SK-N-SH (cell line): ENCODE results near the gene LIME1.

Experiments
- CTCF ChIP-seq: fragments of 200-600 bp; sonication (generic); IDR thresholded peaks from 2 replicates; pipeline ENCODE4 v1.6.1; 2017; ENCODE audit warnings: antibody characterized with exemption, mild to moderate bottlenecking, moderate library complexity
- EP300 ChIP-seq, 2 experiments: IDR thresholded peaks; 2 replicates each; pipeline versions ENCODE4 v1.4.0 to v1.6.1; 2012; ENCODE audit warnings: borderline replicate concordance in 1 of 2, low read depth in 1 of 2, low read length in 1 of 2
- FOXM1 ChIP-seq: IDR thresholded peaks from 2 replicates; pipeline ENCODE4 v1.4.0; 2012; ENCODE audit warnings: low read depth, mild to moderate bottlenecking
- JUND ChIP-seq: IDR thresholded peaks from 2 replicates; pipeline ENCODE4 v1.4.0; 2012
- NFIC ChIP-seq: IDR thresholded peaks from 2 replicates; pipeline ENCODE4 v1.4.0; 2012; ENCODE audit warnings: borderline replicate concordance
- POLR2AphosphoS5 ChIP-seq: IDR thresholded peaks from 2 replicates; pipeline ENCODE4 v1.6.1; 2012; ENCODE audit warnings: low read depth, low read length
- RAD21 ChIP-seq: IDR thresholded peaks from 2 replicates; pipeline ENCODE4 v1.6.1; 2012; ENCODE audit warnings: mild to moderate bottlenecking, low read length
- SIN3A ChIP-seq: IDR thresholded peaks from 2 replicates; pipeline ENCODE4 v1.6.1; 2012; ENCODE audit warnings: low read depth, mild to moderate bottlenecking, low read length, moderate library complexity, borderline replicate concordance
- TF ChIP-seq, protein P1 (sequence below): IDR thresholded peaks from 2 replicates; pipeline ENCODE4 v1.4.0; 2012; ENCODE audit warnings: low read depth

GRCh38 chr20:63733117-63733516 is 3.3 kb upstream of the LIME1 start:
- TF ChIP-seq JUND (no peak), EP300 (IDR thresholded peaks at IDR 0.05; ENCODE audit: borderline replicate concordance in 1 of 2, low read depth in 1 of 2, low read length in 1 of 2) (no peak), CTCF (no peak), NFIC (no peak), RAD21 (no peak), FOXM1 (no peak), SIN3A (no peak), POLR2AphosphoS5 (no peak)
- TF ChIP-seq, protein P1, sequence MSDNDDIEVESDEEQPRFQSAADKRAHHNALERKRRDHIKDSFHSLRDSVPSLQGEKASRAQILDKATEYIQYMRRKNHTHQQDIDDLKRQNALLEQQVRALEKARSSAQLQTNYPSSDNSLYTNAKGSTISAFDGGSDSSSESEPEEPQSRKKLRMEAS: no peak
